RKO (cell line): ENCODE results near the gene ASIC3.

ENCODE experiments used
- DNase-seq: peaks from one replicate; pipeline ENCODE4 v3.0.0-alpha.2; 2016; ENCODE audit warnings: low spot score

ASIC3 gene

GRCh38 chr7:151070574-151070960 is 22.2 kb downstream of the ASIC3 start:
- DNase-seq, result no peak

GRCh38 chr7:151071032-151071866 is 22.9 kb downstream of the ASIC3 start:
- DNase-seq, result no peak

GRCh38 chr7:151073990-151074389 is 25.7 kb downstream of the ASIC3 start:
- DNase-seq, result no peak

- DNase-seq, result no peak
These were observed 26.7 kb downstream of the ASIC3 start for GRCh38 chr7:151074817-151075661.

- no peak for DNase-seq
These were observed 27.3 kb downstream of the ASIC3 start for GRCh38 chr7:151075662-151075971.

- DNase-seq, result no peak
These were observed 27.7 kb downstream of the ASIC3 start for GRCh38 chr7:151075978-151076426.

- DNase-seq, result peak; percentile 42
These were observed 28.8 kb downstream of the ASIC3 start for GRCh38 chr7:151076863-151077704.

GRCh38 chr7:151077705-151078232 is 29.4 kb downstream of the ASIC3 start:
- DNase-seq, result no peak

- peak; percentile 55 for DNase-seq
These were observed 30.1 kb downstream of the ASIC3 start for GRCh38 chr7:151078233-151079040.

GRCh38 chr7:151079199-151079910 is 31.0 kb downstream of the ASIC3 start:
- DNase-seq, result no peak

GRCh38 chr7:151080067-151080521 is 31.8 kb downstream of the ASIC3 start:
- peak; percentile 77 for DNase-seq

GRCh38 chr7:151080522-151081169 is 32.3 kb downstream of the ASIC3 start, which contains the start of gene FASTK:
Gene FASTK, minus strand, starts transcription at chr7:151080809. Its CDS starts 43 bp downstream, at chr7:151080766.
- DNase-seq, result peak; percentile 95

GRCh38 chr7:151081170-151082101 is 33.1 kb downstream of the ASIC3 start:
- DNase-seq, result peak; percentile 67

- peak; percentile 61 for DNase-seq
These were observed 34.1 kb downstream of the ASIC3 start for GRCh38 chr7:151082141-151083070.

- DNase-seq, result peak; percentile 80
These were observed 34.9 kb downstream of the ASIC3 start, which contains the start of gene TMUB1 for GRCh38 chr7:151083071-151083823. Gene TMUB1, minus strand, starts transcription at chr7:151083493. Its CDS starts 930 bp downstream, at chr7:151082563.

- DNase-seq, result no peak
These were observed 35.5 kb downstream of the ASIC3 start for GRCh38 chr7:151083824-151084160.

- DNase-seq, result no peak
These were observed 37.0 kb downstream of the ASIC3 start for GRCh38 chr7:151085329-151085690.
